ENCODE measurements around the gene ARHGAP29. TPM values are rescaled to one million over a fixed set of nuclear protein-coding genes. Genes with fewer than 3 reads are reported as not detected.

Gene ARHGAP29
- total RNA-seq, 1 donor from 2014 or later = 35.1 TPM

DNA sequence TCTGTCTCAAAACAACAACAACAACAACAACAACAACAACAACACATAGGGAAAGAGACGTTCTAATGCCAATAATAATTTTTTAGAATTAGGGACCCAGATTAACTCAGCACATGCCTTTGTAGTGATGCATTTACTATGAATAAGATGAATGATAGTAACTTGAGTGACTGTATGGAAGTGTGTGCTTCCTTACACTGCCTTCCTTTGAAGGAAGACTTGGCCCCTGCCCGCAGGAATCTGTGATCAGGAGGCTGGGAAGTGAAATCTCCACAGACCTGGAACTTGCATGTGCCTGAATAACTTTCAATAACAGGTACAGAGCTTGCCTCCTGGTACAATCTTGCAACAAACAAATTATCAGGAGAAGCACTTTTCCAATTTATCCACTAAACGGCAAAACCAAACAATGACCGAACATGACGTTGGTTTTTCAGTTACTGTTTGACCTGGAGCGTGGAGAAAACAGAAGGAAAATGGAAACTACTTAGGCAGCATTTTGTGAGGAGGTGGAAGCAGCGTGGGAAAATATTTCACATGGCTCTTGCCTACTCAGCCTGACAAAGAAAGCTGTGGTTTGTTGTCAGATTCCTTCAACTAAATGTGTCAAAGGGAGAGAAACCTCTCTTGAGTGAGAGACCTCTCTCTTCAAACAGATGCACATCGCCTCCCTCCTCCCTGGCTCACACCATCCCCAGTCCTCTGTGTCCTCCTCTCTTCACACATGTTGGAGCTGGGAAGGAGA is 106.4 kb downstream of the ARHGAP29 start:
- Histone ChIP-seq H3K4me1 (peaks cover 0 to 4% of the 10 kb centered on the region in 2 donors), H3K4me3 (no peak overlapping the region), H3K36me3 (no peaks in the 10 kb centered on the region), H3K27ac (no peak overlapping the region), H3K27me3 (no peaks in the 10 kb centered on the region), H3K9me3 (no peaks in the 10 kb centered on the region)
- TF ChIP-seq, protein P1, sequence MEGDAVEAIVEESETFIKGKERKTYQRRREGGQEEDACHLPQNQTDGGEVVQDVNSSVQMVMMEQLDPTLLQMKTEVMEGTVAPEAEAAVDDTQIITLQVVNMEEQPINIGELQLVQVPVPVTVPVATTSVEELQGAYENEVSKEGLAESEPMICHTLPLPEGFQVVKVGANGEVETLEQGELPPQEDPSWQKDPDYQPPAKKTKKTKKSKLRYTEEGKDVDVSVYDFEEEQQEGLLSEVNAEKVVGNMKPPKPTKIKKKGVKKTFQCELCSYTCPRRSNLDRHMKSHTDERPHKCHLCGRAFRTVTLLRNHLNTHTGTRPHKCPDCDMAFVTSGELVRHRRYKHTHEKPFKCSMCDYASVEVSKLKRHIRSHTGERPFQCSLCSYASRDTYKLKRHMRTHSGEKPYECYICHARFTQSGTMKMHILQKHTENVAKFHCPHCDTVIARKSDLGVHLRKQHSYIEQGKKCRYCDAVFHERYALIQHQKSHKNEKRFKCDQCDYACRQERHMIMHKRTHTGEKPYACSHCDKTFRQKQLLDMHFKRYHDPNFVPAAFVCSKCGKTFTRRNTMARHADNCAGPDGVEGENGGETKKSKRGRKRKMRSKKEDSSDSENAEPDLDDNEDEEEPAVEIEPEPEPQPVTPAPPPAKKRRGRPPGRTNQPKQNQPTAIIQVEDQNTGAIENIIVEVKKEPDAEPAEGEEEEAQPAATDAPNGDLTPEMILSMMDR (IDR thresholded peaks at IDR 0.05) = no peak
- intact Hi-C loops (cut with DNase I) = no loop called here
- DNase-seq (ENCODE audit: low spot score in 2 of 2) = no peak

DNA sequence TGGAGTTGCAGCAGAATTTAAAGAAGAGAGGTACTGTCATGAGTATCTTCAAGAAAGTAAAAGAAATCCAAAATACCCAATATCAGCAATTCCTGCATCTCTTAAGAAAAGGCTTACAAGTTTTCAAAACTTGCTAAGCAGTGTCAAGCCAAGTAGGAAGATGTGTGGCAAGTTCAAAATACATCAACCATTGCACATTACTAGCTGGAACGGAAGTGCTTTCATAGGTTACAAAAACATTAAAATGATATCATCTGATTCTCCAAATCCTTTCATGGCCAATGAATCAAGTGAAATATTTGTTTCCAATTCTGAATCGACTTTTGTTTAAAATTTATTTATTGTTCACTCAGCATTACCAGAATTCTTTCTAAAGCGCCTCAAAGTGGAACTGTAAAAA is 110.7 kb downstream of the ARHGAP29 start:
- H3K9me3 ChIP-seq = no peaks in the 10 kb centered on the region
- no peak for DNase-seq (ENCODE audit: low spot score in 2 of 2)
- H3K27me3 ChIP-seq = no peaks in the 10 kb centered on the region
- TF ChIP-seq, protein P1 (IDR thresholded peaks at IDR 0.05) = no peak
- no peak overlapping the region for H3K4me3 ChIP-seq
- intact Hi-C loops (cut with DNase I) = no loop called here
- no peak overlapping the region for H3K27ac ChIP-seq
- H3K36me3 ChIP-seq = no peaks in the 10 kb centered on the region
- peaks cover 0 to 5% of the 10 kb centered on the region in 2 donors for H3K4me1 ChIP-seq

DNA sequence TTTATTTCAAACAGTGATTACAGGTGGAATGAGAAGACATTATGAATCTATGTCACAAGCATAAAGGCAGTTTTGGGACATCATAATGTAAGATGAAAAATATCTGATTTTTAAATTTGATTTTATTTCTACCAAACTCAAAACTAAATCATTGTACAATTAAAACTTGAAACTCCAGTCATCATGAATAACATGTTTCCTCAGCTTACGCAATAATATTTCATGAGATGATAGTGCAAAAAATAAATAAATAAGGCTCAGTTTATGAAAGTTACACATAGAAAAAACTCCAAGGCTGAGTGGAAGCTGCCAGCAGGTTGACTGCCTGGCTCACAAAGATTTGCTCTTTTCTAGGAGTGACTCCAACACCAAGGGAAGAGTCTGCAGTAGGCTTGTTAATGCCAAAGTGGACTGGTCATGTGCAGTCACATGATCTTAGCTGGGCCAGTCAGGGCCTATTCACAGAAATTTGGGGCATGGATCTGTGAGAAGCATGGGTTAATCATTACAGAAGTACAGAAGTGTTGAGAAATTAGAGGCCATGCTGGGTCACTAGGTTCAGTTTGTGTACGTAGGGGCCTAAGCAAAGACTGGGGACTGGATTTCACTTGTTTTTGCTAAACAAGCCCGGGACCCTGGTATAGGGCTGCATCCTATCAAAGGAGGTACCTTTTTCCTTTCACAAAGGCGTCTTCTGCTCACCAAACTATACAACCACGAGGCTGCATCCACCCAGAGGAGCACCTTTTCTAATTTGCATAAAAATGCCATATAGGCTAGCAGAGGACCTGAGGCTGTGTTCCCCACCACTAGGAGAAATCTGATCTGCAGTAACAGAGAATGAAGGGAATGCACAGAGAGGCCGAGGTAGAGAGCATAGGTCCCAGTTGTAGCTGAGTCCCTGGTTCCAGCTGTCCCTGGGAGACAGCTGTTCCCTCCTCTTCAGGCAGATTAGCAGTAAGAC is 111.6 kb downstream of the ARHGAP29 start:
- Histone ChIP-seq H3K9me3 (no peaks in the 10 kb centered on the region), H3K4me1 (peaks cover 0 to 5% of the 10 kb centered on the region in 2 donors), H3K27ac (no peak overlapping the region), H3K4me3 (no peak overlapping the region), H3K36me3 (no peaks in the 10 kb centered on the region), H3K27me3 (no peaks in the 10 kb centered on the region)
- DNase-seq (ENCODE audit: low spot score in 2 of 2) = no peak
- intact Hi-C loops (cut with DNase I) = no loop called here
- TF ChIP-seq, protein P1 (IDR thresholded peaks at IDR 0.05) = no peak

DNA sequence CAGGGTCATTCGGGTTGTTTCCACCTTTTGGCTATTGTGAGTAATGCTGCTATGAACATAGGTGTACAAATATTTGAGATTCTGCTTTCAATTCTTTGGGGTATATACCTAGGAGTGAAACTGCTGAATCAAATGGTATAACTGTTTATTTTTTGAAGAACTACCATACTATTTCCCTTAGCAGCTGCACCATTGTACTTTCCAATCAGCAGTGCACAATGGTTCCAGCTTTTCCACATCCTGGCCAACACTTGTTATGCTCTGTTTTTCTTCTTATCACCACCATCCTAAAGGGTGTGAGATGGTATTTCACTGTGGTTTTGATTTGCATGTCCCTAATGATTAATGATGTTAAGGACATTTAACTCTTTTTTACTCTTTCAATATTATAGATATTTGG is 112.8 kb downstream of the ARHGAP29 start:
- Histone ChIP-seq H3K4me1 (peaks cover 0 to 5% of the 10 kb centered on the region in 2 donors), H3K27ac (no peak overlapping the region), H3K27me3 (no peaks in the 10 kb centered on the region), H3K36me3 (no peaks in the 10 kb centered on the region), H3K4me3 (no peak overlapping the region), H3K9me3 (no peaks in the 10 kb centered on the region)
- no peak for DNase-seq (ENCODE audit: low spot score in 2 of 2)
- intact Hi-C loops (cut with DNase I) = no loop called here
- TF ChIP-seq, protein P1 (IDR thresholded peaks at IDR 0.05) = no peak

DNA sequence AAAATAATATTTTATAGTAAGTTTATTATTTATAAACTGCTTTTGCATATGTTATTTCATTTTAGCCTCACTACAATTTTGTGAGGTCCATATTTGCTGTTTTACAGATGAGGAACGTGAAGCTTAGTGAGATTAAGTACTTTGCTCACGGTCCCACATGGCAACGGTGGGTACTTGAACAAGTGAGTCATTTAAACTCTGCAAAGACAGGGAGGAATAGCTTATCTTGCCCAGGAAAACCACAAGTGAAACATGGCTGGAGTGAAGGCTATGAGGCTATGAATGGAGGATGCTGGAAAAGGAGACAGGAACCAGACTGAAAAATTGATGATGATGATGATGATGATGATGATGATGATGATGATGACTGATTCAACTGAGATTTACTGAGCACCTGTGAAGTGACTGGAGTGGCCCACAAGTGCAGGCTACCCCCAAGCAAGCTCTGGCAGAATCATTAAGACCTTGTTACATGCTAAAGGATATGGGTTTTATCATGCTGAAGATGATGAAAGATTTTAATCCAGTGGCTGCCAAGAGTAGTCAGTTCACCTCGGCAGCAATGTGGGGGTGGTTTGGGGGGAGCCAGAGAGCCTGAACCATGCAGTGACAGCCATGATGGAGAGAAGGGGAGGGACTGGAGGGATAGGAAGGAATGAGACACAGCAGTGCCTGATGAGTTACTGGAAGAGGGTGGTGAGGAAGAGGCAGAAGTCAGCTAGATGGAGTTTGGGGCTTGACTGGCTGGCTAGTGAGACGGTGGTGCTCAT is 115.0 kb downstream of the ARHGAP29 start:
- intact Hi-C loops (cut with DNase I) = no loop called here
- peaks cover 0 to 5% of the 10 kb centered on the region in 2 donors for H3K4me1 ChIP-seq
- TF ChIP-seq, protein P1 (IDR thresholded peaks at IDR 0.05) = no peak
- H3K27me3 ChIP-seq = no peaks in the 10 kb centered on the region
- no peak overlapping the region for H3K27ac ChIP-seq
- no peak overlapping the region for H3K4me3 ChIP-seq
- H3K36me3 ChIP-seq = no peaks in the 10 kb centered on the region
- DNase-seq (ENCODE audit: low spot score in 2 of 2) = no peak
- no peaks in the 10 kb centered on the region for H3K9me3 ChIP-seq

Data from ascending aorta (tissue), 2 donors.